ENCODE measurements around the gene MAML1.

MAML1 gene

GRCh38 chr5:179817470-179817840 lies 84.8 kb downstream of the MAML1 start:
- TF ChIP-seq CTCF (conservative IDR thresholded peaks at IDR 0.05; ENCODE audit: low read length), result no peak
- DNase-seq (ENCODE audit: low read depth), result no peak
- H3K4me3 ChIP-seq (ENCODE audit: low read length), result peak overlapping the region; percentile 36

- DNase-seq (ENCODE audit: low read depth), result no peak
- no peak for TF ChIP-seq CTCF (conservative IDR thresholded peaks at IDR 0.05; ENCODE audit: low read length)
- H3K4me3 ChIP-seq (ENCODE audit: low read length), result peak overlapping the region; percentile 48
Observed at GRCh38 chr5:179817890-179818745, 85.5 kb downstream of the MAML1 start.

- no peak for TF ChIP-seq CTCF (conservative IDR thresholded peaks at IDR 0.05; ENCODE audit: low read length)
- peak overlapping the region; percentile 48 for H3K4me3 ChIP-seq (ENCODE audit: low read length)
- peak; percentile 90 for DNase-seq (ENCODE audit: low read depth)
Observed at GRCh38 chr5:179818746-179819295, 86.2 kb downstream of the MAML1 start.

GRCh38 chr5:179819296-179820126 lies 86.9 kb downstream of the MAML1 start:
- peak; percentile 64 for DNase-seq (ENCODE audit: low read depth)
- no peak for TF ChIP-seq CTCF (conservative IDR thresholded peaks at IDR 0.05; ENCODE audit: low read length)
- H3K4me3 ChIP-seq (ENCODE audit: low read length), result peak overlapping the region; percentile 29

GRCh38 chr5:179820127-179820482 lies 87.5 kb downstream of the MAML1 start:
- H3K4me3 ChIP-seq (ENCODE audit: low read length), result peak overlapping the region; percentile 59
- no peak for TF ChIP-seq CTCF (conservative IDR thresholded peaks at IDR 0.05; ENCODE audit: low read length)
- no peak for DNase-seq (ENCODE audit: low read depth)

- DNase-seq (ENCODE audit: low read depth), result peak; percentile 72
- H3K4me3 ChIP-seq (ENCODE audit: low read length), result peak within 1 kb of the TSS; percentile 84
- no peak for TF ChIP-seq CTCF (conservative IDR thresholded peaks at IDR 0.05; ENCODE audit: low read length)
Observed at GRCh38 chr5:179820483-179821297, 88.1 kb downstream of the MAML1 start, which contains the start of gene SQSTM1. Gene SQSTM1, plus strand, starts transcription at chr5:179820905. Its CDS starts 32 bp downstream, at chr5:179820937.
